C4-2B (cell line): ENCODE data around the gene ST8SIA1.

ENCODE experiments used
- CTCF ChIP-seq: fragments of 450-650 bp; conservative IDR thresholded peaks from 2 replicates; pipeline ENCODE4 v1.5.1; 2017; ENCODE audit warnings: mild to moderate bottlenecking
- ZFX ChIP-seq: fragments of 450-650 bp; IDR thresholded peaks from 2 replicates; pipeline ENCODE4 v1.6.1; 2017

DNA sequence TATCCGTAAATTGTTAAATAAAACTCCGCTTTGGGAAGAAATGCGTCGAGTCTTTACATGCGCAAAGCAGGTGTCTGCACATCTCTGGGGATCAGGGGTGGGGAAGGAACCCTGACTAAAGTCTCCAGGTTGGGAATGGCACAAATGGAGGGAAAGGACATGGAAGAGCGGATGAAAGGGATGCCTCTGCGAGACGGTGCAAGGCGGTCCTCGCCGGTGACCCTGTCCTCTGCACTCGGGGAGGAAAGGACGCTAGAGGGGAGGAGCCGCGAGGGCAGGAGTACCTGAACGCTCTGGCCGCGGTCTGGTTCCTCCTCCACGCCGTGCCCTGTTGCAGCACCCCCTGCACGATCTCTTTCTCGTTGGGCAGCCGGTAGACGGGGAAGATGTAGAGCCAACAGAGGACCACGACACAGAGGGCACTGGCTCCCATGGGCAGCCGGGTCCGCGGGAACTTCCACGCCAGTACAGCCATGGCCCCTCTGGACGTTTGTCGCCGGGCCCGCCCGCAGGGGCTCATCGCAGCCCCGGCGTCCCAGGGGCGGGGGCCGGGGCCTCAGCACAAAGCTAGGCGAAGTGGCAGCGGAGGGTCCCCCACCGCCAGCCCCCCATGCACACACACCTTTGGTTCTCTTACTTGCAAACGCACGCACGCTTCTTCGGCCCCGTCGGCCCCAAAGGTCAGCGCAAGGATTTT is 646 bp downstream of the ST8SIA1 start:
- no peak for TF ChIP-seq CTCF
- TF ChIP-seq ZFX: no peak
